HG03060 (cell line): ENCODE measurements around the gene RASD1.

Experiments
- ATAC-seq: cut with Tn5 transposase; IDR thresholded peaks from one replicate; pipeline ENCODE4 v1.9.1; 2021; ENCODE audit warnings: low read depth, moderate number of reproducible peaks; ENCODE audit not compliant: unreplicated experiment

The RASD1 gene

DNA sequence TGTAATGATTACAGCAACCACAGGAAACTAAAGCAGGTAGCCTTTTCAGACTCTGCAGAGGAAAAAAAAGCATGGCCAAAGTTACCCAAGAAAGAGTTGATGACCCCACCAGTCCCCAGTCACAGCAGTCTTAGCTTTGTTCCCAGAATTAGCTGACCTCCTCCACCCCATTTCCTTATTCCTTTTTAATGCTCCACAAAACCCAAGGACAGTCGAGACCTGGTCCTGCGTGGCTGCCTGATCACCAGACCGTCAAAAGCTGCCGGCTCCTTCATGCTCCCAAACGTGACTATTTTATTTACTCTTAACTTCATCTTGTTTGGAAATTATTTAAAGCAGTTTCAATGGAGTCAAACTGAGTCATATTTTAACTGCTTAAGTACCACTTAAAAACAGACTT lies 48.1 kb downstream of the RASD1 start:
- no peak for ATAC-seq

DNA sequence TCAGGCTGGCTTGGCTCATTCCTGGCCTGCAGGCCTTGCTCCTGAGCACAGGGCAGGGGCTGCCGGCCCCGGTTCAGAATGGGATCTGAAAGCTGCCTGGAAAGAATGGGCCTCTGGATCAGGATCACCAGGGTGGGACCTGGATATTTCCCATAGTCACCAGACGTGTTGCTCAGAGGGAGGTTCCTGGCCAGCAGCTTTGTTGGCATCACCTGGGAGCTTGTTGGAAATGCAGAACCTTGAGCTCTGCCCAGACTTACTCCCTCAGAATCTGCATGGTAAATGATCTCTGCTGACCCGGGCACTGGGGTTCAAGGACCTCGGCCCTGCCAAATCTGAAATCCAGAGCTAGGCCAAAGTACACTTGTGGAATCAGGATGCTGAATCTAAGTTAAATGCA lies 48.9 kb downstream of the RASD1 start:
- no peak for ATAC-seq

DNA sequence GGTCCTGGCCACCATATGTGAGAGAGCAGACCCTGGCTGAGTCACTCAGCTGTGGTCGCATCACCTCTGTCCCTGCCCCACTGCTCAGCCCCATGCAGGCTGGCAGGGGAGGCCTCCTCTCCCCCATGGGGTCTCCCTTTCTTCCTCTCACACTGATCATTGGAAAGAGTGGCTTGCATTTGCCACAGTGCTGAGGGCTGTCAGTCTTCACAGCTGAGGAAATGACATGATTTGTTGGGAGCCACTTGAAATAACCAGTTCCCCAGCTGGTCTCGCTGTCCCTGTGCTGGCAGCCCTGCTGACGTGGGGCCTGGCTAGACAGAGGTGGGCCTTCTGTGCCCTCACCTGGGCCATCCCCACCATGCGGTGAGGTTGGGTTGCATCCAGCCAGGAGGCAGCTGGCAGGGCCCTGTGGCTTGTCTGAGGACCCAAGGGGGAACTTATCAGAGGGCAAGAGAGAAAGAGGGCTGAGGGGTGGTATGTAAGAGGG lies 49.5 kb downstream of the RASD1 start:
- ATAC-seq: no peak

DNA sequence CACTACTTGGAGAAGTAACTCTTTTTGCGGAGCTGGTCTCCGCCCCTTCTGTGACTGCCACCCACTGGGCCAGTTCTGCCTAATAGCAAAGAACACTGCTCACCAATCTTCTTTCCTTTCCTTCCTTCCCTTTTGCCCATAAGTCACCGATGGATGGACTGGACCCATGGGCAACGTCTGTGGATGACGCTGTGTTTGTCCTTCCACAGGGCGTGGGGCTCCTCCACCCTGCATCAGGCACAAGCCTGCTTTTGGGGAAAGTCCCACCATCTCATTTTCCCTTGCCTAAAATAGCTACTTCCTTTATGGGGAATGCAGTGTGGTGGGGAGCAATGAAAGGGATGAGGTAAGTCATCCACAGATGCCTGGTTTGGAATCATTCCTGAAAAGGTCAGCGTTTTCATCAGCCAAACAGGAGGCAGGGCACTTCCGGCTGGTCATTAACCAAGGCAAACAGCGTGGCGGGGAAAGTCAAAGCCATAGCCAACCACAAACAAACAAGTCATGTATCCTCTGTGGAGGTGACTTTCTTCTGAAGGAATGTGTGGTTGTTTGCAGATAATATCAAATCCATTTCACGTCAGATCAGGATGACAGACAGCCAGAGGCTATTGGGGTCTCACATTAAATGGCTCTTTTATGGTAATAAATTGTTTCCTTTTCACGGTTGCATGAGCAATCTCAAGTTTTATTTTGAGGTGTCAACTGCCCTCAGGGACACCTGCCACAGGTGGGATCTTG lies 50.1 kb downstream of the RASD1 start:
- ATAC-seq: no peak

DNA sequence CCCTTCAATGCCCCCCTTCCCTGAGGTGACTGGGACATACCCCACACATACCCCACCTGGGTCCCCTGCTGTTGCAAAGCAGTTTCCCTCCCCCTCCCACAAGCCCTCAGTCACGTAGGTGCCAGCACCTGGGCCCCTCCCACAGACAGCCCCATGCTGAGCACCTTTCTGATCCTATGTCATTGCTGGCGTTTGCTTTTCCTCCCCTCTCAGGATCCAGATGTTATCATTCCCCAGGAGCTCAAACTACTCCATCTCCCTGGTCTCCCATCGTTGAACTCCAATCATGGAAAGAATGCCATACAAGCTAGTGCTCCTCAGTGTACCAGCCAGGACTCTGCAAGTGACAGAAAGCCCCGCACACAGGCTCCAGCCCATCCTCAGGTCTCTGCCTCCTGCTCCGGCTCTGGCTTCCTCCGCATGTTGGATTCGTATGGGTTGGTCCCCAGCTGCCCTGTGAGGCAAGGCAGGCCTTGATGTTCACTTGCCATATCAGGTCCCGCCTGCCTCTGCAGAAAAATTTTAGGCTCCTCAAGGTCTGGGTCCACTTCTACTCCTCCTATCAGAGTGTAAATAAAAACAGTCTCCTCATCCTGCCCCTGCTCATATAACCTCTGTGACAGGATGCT lies 50.8 kb downstream of the RASD1 start:
- no peak for ATAC-seq
